ENCODE data around the gene STK10. TPM values are rescaled to one million over a fixed set of nuclear protein-coding genes. Genes with fewer than 3 reads are reported as not detected.

STK10 gene
- total RNA-seq, 2 experiments from 2014 or later: 211 to 229 TPM

GRCh38 chr5:172223901-172224873 lies 36.2 kb upstream of the STK10 start:
- no peak overlapping the region for H3K4me3 ChIP-seq (ENCODE audit: low read length)
- Mint-ChIP-seq H3K4me3 (no peak overlapping the region), H3K27me3 (no peaks in the 10 kb centered on the region), H3K4me1 (ENCODE audit: low read depth) (peaks cover 19% of the 10 kb centered on the region), H3K36me3 (ENCODE audit: low read depth) (peaks cover 64% of the 10 kb centered on the region), H3K9me3 (peaks cover 2% of the 10 kb centered on the region), H3K27ac (peak overlapping the region; percentile 41)
- no peaks in the 10 kb centered on the region for H3K27me3 ChIP-seq (ENCODE audit: control insufficient read depth in 1 of 2, insufficient read depth in 2 of 2, low read length in 2 of 2)
- CTCF ChIA-PET: no interaction called here
- no peak for TF ChIP-seq CTCF (IDR thresholded peaks at IDR 0.05)
- peaks cover 6% of the 10 kb centered on the region for H3K4me1 ChIP-seq (ENCODE audit: insufficient read depth, low read length)
- intact Hi-C loops (cut with DNase I, micrococcal nuclease): no loop called here
- H3K9me3 ChIP-seq (ENCODE audit: control insufficient read depth in 1 of 2, insufficient read depth in 1 of 2, low read length in 2 of 2): no peaks in the 10 kb centered on the region
- POLR2A ChIA-PET: no interaction called here
- ATAC-seq (ENCODE audit: poor library complexity): peak; percentile 46
- DNase-seq: no peak
- H3K27ac ChIP-seq (ENCODE audit: low read depth in 1 of 2, low read length in 2 of 2): no peak overlapping the region
- peaks cover 2% of the 10 kb centered on the region for H3K36me3 ChIP-seq (ENCODE audit: insufficient read depth, low read length)

- Histone ChIP-seq H3K36me3 (ENCODE audit: insufficient read depth, low read length) (peaks cover 10% of the 10 kb centered on the region), H3K9me3 (ENCODE audit: control insufficient read depth in 1 of 2, insufficient read depth in 1 of 2, low read length in 2 of 2) (no peaks in the 10 kb centered on the region), H3K4me3 (ENCODE audit: low read length) (no peak overlapping the region), H3K27ac (ENCODE audit: low read depth in 1 of 2, low read length in 2 of 2) (no peak overlapping the region), H3K4me1 (ENCODE audit: insufficient read depth, low read length) (peaks cover 2% of the 10 kb centered on the region), H3K27me3 (ENCODE audit: control insufficient read depth in 1 of 2, insufficient read depth in 2 of 2, low read length in 2 of 2) (no peaks in the 10 kb centered on the region)
- POLR2A ChIA-PET: no interaction called here
- CTCF ChIA-PET: no interaction called here
- no peak for ATAC-seq (ENCODE audit: poor library complexity)
- Mint-ChIP-seq H3K4me1 (ENCODE audit: low read depth) (peaks cover 9% of the 10 kb centered on the region), H3K4me3 (no peak overlapping the region), H3K9me3 (peaks cover 2% of the 10 kb centered on the region), H3K27me3 (no peaks in the 10 kb centered on the region), H3K27ac (no peak overlapping the region), H3K36me3 (ENCODE audit: low read depth) (peaks cover 72% of the 10 kb centered on the region)
- no peak for TF ChIP-seq CTCF (IDR thresholded peaks at IDR 0.05)
- DNase-seq: no peak
- intact Hi-C loops (cut with DNase I, micrococcal nuclease): no loop called here
Observed at GRCh38 chr5:172219296-172219695, 31.3 kb upstream of the STK10 start.

GRCh38 chr5:172216345-172216744 lies 28.3 kb upstream of the STK10 start:
- POLR2A ChIA-PET: no interaction called here
- DNase-seq: no peak
- peaks cover 17% of the 10 kb centered on the region for H3K36me3 ChIP-seq (ENCODE audit: insufficient read depth, low read length)
- CTCF ChIA-PET: no interaction called here
- no peak for TF ChIP-seq CTCF (IDR thresholded peaks at IDR 0.05)
- H3K27ac Mint-ChIP-seq: no peak overlapping the region
- H3K36me3 Mint-ChIP-seq (ENCODE audit: low read depth): peaks cover 65% of the 10 kb centered on the region
- no peaks in the 10 kb centered on the region for H3K4me1 ChIP-seq (ENCODE audit: insufficient read depth, low read length)
- H3K27me3 ChIP-seq (ENCODE audit: control insufficient read depth in 1 of 2, insufficient read depth in 2 of 2, low read length in 2 of 2): no peaks in the 10 kb centered on the region
- no peaks in the 10 kb centered on the region for H3K27me3 Mint-ChIP-seq
- H3K4me1 Mint-ChIP-seq (ENCODE audit: low read depth): no peaks in the 10 kb centered on the region
- no peak for ATAC-seq (ENCODE audit: poor library complexity)
- no peak overlapping the region for H3K4me3 ChIP-seq (ENCODE audit: low read length)
- H3K9me3 ChIP-seq (ENCODE audit: control insufficient read depth in 1 of 2, insufficient read depth in 1 of 2, low read length in 2 of 2): no peaks in the 10 kb centered on the region
- no peak overlapping the region for H3K4me3 Mint-ChIP-seq
- no peak overlapping the region for H3K27ac ChIP-seq (ENCODE audit: low read depth in 1 of 2, low read length in 2 of 2)
- H3K9me3 Mint-ChIP-seq: peaks cover 2% of the 10 kb centered on the region
- intact Hi-C loops (cut with DNase I, micrococcal nuclease): no loop called here
